Activated naive CD4-positive, alpha-beta T cell (primary cell): Measurements from ENCODE around the gene BCL2L15.

Experiments
- DNase-seq, 4 experiments: peaks; one replicate each; lab custom pipeline; 2025; lab: John Stamatoyannopoulos, UW

Gene BCL2L15

DNA sequence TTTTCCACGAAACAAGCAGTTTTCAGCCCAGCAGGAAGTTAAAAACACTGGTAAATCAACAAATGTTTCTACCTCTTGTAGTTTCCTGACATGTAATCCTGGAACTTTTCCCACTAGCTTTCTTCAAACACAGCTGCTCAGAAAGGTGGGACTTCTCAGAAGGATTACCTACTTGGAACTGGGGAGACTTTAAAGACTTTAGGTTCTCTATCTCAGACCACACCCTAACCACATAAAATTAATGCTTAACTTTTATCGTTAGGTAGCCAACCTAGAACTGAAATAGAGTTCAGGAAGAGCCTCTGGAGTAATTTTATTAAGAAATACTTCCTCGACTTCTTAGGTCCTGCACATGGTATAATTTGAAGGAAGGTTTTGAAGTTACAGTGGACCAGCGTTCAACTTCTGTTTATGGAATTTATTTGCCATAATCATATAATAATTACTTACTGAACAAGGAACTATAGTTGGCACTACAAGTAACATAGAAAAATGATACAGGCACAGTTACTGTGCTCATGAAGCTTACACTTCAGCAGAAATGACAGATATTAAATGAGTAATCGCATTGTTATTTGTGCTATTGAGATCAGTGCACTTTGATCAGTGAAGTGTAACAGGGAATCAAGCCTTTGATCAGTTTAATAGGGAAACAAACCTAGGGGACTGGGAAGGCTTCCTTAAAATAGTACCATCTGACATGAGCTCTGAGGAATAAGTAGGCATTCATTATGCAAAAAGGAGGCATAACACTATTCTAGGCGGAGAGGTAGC lies at the start of gene BCL2L15:
TSS of gene BCL2L15 (minus strand) at position 180 of the 774 bp plus-strand sequence. CDS start 206 bp downstream, outside the sequence.
- no peak for DNase-seq

DNA sequence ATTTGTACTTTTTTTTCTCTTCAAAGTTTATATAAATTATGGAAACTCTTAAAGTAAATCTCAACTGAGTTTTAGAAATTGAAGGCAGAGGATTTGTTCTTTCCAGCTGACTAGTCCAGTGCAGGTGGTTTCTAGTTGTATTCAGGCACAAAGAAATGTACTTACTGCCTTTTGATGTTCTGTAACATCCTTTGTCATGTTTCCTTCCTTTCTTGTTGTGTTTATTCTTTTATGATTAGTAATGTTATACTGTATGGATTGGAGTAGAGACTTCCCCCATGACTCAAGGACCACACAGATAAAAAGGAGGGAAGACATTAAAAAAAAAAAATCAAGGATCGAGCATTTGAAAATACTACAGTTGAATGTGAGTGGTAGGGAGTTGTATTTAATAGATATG lies 49.8 kb upstream of the BCL2L15 start:
- DNase-seq = no peak

DNA sequence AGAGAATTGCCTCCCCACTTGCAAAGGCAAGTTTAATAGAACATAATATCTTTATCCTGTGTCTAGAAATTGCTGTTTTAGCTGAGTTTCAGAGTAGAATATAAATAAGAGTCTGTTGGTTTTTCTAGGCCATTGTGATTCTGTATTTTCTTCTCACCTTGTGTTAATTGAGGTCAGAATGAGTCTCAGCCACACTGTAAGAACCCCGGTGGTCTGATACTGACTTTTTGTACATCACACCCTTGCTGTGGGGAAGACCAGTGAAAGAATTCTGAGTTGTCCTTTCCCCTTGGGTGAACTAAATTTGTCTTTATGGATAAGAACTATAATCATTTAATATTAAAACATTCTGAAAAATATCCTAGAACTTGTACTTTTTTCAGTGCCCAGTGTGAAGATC lies 48.6 kb upstream of the BCL2L15 start:
- DNase-seq = no peak

DNA sequence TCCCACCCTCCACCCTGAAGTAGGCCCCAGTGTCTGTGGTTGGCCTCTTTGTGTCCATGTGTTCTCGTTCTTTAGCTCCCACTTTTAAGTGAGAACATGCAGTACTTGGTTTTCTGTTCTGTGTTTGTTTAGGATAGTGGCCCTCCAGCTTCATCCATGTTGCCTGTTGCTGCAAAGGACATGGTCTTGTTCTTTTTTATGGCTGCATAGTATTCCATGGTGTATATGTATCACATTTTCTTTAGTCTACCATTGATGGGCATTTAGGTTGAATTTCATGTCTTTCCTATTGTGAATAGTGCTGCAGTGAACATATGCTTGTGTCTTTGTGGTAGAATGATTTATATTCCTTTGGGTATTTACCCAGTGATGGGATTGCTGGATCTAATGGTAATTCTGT lies 47.8 kb upstream of the BCL2L15 start:
- no peak for DNase-seq

DNA sequence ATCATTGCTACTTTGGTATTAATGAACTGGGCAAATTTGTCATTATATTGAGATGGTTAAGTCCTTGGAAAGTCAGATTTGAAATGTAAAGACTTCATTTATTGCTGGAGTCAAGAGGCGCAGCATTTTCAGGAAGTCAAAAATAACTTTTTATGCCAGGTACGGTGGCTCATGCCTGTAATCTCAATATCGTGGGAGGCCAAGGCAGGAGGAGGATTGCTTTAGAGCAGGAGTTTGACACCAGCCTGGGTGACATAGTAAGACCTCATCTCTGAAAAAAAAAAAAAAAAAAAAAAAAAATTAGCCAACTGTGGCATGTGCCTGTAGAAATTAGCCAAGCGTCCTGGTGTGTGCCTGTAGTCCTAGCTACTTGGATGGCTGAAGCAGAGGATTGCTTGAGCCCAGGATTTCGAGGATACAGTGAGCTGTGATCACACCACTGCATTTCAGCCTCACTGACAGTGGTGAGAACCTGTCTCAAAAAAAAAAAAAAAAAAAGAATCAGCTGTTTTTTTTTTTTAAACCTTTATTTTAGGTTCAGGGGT lies 47.2 kb upstream of the BCL2L15 start:
- no peak for DNase-seq

DNA sequence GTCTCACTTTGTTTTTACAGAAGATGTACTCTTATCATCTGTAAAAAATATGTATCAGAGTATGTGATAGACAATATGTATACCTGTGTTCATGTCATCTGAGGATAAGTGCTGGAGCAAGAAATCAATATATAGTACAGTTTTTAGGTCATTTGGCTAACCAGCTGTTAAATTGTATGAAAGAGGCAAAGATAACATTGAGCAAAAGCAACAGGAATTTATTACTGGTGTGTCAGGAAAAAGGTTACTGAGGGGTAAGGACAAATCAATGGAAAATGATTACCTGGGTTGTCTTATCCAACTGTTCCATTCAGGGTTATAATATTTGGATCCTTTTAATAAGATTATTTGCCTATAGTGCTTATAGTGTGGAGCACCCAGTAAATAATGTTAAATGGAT lies 46.6 kb upstream of the BCL2L15 start:
- no peak for DNase-seq

DNA sequence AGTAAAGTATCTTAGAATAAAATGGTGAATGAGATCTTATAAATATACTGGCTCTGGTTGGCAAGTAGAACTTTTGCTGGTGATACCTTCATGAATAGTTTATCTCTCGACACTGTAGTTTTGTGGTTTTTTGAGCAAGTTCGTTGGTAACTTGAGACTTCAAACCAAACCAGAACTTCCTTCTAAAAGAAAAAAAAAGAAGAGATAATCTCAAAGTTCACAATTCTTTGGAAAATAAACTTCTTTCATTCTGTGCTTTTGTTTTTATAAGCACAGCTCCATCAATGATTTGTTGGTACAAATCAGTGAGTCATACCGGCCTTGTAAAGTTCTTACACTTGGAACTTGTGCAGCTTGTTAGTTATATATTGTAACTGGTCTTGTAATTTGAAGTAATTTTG lies 44.1 kb upstream of the BCL2L15 start:
- no peak for DNase-seq

DNA sequence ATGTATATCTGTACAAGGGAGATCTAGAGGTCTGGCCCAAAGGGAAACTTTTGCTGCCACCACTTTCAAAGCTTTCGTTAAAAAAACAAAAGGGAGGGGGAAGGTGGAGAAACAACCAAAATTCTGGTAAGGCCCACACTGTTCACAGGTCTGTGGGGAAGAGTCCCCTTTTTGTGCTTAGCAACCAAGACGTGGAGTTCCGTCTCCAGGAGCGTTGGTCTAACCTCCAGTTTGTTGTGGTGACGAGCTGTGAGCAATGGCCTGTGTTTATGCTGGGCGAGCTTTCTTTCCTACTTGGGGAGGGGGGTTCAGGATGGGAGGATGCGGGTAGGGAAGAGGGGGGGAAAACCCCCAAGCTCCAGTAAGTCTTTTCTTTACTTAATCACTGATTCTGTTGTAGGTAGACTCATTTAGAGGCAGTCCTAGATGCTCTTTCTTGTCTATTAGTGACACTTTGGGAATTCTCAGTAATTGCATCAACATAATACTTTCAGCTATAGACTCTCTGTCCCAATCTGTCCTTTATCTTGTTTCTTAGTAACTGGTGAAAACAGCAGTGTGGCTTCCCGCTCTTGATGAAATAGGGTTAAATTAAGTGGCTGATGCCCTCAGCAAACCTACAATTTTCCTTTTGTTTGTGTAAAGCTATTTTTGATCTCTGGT lies 43.2 kb upstream of the BCL2L15 start:
- DNase-seq = peak in 2 of 4 experiments; percentile 11 to 37

DNA sequence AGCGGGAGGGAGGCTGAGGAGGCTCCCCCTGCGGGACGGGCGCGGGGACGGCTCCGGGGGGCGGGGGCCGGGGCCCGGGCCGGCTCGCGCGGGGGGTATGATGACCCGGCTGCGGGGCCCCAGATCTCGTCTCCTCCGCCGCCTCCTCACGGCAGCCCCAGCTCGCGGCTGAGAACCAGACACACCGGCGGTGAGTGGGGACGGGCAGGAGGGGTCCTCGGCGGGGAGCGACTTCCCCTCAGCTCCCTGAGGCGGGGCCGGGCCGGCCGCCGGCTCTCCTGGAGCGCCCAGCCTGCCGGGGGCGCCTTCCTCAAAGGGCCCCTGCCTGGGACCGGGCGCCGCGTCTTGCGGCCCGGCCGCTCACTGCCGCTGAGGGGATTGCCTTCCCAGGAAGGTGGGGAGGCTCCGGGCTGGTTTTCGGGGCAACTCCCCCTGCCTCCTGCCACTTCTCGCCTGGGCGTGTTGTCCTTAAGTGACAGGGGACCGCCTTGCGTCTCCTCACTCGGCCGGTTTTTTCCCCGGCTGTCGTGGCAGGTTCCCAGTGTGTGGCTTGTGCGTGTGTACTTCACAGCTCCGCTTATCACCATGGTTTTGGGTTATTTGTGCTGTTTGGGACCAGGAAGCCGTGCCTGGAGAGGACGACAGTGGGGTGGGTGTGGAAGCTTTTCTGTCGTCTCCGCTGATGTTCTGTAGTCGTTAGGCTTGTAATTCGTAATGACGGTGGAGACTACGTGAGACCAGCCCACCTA lies 42.5 kb upstream of the BCL2L15 start:
- DNase-seq = peak; percentile 34 to 56 (median 44)

DNA sequence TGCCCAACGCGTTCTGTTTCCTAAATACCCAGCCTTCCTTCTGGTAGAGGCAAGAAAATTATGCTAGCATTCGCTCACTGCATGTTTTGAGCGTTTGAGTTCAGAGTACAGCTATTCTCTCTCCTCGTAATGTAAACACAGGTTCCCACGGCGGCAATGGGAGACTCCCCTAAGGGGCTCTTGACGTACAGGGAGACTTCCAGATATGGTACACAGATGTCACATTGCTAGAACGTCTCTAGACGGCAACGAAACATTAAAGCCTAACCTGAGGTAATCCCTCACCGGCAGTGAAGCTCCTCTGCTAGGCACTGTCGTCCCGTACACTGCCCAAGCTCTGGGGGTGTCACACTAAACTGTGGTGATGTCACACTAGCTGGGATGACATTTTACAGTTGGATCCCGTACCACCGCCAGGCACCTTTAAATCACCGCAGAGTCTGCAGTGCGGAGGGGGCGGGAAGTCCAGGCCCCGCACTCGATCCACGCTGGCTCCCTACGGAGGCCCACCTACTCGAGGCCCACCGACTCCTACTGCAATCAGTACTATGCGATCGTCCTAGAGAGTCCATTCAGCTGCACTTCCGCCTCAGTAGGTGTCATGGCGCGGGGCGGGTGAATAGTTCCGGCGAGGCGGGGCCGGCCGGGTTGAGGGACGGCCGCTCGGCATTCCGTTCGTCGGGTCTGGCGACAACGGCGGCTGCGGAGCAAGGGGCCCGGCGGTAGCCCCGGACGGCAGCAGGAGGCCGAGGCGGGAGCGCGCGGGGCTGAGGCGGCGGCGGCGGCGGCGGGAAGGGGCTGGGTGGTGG lies 41.8 kb upstream of the BCL2L15 start, which contains the start of gene HIPK1:
TSS of gene HIPK1 (plus strand) at position 384 of the 809 bp plus-strand sequence.
- peak; percentile 73 to 91 (median 85) for DNase-seq

DNA sequence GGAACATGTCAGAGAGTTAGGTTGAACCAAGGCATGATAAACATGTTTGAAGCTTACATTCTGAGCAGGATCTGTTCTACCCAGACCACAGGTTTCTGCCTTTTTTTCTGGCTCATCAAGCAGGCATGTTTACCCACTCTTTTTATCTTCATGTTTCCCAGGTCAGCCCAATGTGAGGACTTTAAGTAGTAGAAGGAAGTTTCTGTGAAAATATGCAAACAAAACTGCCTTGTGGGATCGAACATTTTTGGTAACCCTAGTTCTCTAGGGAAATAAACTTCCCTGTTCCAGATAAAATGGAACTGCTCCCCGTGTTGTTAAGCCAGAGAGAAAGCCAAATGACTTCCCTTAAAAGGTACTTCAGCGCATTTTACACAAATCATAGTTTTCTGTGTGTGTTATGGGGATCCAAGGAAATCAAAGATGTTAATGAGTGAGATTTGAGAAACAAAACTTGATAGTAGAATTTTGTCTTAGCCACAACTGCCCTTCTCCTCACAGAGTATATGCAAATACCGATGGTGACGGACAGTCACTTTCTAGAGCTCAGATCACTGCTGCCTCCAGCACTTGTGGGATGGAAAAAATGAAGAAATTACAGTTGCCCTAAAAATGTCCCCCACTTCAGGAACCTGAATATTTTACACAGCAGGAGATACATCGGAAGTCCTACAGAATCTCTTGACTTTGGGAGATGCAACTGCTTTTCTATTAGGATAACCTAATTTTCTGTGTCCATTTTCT lies 41.0 kb upstream of the BCL2L15 start:
- no peak for DNase-seq

DNA sequence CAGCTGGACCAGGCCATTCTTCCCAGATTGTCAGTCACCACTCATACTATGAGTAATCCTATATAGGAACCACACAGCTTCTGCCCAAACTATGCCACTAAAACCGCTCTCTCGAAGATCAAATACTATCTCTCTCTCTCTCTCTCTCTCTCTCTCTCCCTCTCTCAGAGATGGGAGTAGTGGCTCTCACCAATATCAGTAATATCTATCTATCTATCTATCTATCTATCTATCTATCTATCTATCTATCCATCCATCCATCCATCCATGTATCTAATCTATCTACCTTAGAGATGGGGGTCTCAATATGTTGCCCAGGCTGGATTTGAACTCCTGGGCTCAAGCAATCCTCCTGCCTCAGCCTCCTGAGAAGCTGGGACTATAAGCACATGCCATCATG lies 37.1 kb upstream of the BCL2L15 start:
- no peak for DNase-seq

DNA sequence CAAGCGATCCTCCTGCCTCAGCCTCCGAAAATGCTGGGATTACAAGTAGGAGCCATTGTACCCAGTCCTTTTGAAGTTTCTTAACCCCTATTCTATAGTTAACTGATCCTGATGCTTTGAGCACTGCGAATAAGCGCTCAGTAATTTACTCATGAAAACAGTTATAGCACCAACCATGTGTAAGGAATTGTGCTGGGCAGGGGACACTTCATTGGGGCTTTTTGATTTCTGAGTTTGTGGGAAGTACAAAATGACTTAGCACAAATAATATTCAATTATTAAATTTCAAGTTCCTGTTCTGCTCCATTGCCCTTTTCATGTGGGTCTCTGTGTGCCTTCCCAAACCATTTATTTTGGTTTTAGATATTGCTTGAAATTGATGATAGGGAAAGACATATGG lies 35.6 kb upstream of the BCL2L15 start:
- no peak for DNase-seq

DNA sequence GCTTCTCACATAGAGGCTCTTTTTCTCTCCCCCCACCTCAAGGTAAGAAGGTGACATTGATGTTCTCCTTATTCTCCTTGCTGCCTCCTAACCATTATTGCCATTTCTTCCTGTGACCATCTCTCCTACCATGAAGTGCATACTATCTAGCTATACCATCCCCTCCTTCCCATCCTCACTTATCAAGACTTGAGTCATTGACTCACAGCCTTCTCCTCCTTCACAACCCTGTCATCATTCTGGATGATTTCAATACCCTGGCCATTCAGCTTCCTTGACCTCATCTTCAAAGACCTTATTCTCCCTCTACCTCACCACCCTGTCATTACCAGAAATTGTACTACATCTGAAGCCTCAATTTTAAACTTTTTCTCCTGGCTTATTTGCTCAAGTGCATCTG lies 30.9 kb upstream of the BCL2L15 start:
- DNase-seq = no peak

DNA sequence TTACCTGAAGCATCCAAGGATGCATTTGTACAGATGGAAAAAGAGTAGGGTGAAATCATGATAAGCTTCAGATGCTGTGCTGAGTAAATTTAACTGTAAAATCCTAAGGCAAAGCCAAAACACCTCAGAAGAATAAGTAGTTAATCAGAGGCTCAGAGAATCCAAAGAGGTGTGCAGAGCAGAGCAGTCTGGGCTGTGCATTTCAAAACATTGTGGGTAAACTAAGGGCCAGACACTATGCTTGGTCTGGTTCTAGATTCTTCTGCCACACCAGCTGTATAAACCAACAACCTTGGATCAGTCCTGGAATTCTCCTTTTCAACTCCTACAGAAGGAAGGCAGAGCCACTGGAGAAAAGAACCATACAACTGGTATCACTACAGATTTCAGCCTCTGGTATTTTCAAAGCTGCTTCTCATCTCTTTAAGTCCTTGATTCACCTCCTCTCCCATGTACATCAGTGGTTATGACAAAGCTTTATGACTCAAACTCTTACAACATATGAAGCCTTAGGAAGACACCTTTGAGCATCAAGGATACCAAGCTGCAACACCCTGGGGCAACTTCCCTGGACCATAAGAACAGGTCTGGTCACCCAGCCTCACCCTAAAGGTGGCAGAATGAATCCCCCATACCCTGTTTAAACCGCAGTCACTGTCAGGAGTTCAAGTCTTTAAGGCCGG lies 30.2 kb upstream of the BCL2L15 start:
- no peak for DNase-seq

DNA sequence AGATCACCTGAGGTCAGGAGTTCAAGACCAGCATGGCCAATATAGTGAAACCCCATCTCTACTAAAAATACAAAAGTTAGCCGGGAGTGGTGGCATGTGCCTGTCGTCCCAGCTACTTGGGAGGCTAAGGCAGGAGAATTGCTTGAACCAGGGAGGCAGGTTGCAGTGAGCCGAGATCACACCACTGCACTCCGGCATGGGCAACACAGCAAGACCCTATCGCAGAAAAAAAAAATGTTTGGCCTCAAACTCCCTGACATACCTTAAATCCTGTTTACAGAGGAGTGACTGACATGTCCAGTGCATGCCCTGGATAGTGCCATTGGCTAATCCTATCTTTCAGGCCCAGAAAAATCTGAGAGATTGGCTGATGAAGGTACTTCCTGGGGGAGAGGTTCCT lies 29.6 kb upstream of the BCL2L15 start:
- no peak for DNase-seq

DNA sequence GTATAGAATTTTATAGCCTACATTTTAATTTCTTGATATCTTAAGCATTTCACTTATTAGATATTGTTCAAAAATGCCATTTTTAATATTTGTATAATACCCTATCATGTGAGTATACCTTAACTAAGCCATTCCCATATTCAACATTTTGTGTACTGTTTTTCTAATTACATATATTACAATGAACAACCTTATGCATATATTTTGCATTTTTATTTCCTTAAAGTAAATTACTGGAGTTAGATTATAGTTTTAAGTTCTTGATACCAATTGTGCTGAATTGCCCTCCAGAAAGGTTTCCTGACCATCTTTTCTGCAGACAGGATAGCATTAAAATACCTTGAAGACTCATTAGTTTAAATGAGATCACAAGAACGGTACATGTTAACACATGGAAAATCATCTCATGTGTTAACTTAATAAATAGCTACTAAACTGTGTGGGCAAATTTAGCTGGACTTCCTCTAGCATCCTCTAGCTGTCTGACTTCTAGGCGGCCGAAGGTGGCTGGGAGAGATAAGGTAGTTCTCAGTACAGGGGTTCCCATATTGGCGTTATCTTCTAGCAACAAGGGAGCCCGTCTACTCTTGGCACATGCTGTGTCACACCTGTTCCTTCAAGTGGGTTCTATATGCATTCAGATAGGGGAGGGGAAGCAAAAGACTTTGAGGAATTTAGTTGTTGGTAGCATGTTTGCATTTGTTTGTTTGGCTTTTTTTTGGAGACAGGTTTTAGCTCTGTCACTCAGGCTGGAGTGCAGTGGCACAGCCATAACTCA lies 26.7 kb upstream of the BCL2L15 start:
- DNase-seq = no peak

DNA sequence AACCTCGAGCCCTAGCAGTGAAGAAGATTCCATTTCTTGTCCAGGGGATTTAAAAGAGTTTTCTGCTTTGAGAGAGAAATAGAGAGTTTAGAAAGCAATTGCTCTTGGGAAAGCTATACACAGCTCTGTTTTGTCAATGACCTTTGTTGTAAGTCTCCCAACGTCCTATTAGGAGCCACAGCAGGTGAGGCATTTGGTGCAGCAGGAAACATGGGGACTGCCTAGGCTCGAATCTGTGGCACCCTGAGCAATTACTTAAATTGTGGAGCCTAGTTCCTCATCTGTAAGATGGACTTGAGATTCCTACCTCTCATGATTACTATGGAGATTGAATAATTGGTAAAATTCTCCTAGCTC lies 25.9 kb upstream of the BCL2L15 start:
- no peak for DNase-seq

DNA sequence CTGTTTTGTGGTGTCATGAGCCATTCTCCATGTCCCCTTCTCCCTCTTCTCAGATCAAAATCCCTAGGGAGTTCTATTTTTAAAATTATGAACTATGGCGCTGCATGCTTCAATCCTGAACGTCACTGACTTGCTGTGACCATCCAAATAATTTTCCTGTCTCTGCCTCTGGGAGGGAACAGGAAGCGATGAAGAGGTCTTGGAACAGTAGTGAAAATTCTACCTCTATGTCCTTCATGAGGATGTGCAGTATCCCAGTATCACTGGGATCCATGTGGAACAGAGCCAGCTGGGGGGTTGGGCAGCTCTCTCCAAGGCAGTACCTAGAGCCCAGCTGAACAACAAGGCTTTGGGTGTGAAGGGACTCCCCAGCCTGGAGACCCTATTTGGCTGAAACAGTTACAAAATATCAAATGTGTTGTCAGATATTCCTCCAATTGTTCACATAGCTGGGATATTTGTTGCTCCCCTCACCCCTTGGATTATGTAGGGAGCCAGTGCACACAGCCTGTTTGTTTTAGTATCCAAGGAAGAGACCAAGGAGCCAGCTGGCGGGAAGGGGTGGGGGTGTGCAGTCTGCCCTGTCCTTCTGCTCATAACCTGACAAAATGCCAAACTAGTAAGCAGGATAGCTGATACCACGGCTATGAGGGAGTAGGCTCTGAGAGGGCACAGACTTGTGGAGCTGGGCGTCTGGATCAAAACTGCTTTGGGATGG lies 25.4 kb upstream of the BCL2L15 start:
- no peak for DNase-seq
